DMS79 (cell line): ENCODE results near the gene ZNF497.
A peak's percentile ranks its signal among the peaks of the same experiment; 100 is the strongest.
"Not testable (repeated sequence)": the region's sequence is repeated elsewhere in the genome, so short reads cannot be mapped to it uniquely, and the experiment has no call there.

ENCODE experiments used
- DNase-seq: peaks from one replicate; lab custom pipeline; 2025; lab: John Stamatoyannopoulos, UW

ZNF497 gene

DNA sequence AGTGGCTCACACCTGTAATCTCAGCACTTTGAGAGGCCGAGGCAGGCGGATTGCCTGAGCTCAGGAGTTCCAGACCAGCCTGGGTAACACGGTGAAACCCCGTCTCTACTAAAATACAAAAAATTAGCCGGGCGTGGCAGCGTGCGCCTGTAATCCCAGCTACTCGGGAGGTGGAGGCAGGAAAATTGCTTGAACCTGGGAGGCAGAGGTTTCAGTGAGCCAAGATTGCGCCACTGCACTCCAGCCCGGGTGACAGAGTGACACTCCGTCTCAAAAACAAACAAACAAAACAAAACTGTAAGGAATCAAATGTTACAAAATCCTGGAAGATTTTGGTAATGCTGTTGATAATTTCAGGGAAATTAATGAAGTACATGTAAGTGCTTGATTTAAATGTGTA is 14.5 kb downstream of the ZNF497 start:
- not testable (repeated sequence) for DNase-seq

DNA sequence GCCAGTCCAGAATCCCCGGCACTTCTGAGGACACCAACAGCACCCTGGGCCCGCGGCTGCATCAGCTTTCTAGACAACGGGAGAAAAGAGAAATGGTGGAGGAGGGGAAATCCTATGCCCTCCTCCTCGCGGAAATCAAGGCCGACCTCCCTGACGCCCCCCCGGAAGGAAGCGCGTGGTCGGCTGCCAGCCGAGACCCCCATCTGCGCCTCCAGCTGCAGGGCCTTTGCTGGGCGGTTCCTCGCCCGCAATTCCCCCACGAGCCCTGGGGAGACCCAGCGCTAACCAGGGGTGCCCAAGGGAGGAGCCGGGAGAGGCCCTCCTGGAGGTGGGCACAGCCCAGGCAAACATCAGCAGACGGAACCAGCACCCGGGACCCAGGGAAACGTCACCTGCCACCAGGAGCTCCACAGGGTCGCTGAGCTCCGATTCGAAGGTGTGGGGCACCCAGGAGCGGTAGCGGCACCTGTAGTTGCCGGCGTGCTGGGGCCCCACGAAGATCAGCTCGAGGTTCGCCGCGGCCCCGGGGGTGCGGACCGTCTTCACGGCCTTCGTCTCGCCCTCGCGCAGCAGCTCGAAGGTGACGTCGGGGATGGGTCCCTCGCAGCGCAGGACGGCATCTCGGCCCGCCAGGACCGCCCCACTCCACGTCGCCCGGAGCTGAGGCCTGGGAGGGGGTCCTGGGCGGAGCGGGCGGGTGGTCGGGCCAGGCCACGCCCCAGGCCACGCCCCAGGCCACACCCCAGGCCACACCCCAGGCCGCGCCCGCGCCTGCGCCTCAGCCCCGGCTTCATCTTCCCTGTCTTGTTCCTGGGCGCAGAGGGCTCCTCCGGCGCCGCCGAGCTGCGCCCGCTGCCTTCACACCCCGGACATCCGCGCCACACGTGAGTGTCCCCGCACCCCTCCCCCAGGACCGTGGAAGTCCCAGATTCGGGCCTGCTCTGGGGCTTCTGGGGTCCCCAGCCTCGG is 15.3 kb downstream of the ZNF497 start:
- DNase-seq, result peak; percentile 29

DNA sequence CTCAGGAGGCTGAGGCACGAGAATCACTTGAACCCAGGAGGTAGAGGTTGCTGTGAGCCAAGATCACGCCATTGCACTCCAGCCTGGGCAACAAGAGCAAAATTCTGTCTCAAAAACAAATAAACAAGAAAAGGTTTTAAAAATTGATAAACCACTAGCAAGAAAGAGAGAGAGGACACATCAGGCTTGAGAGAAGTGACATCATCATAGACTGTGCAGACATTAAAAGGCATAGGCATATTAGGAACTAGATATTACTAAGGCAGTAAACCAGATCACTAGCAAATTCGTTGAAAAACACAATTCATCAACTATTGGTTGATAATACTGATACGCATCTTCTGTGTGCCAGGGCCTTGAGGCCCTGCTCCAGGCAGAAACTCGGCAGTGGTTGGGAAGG is 17.0 kb downstream of the ZNF497 start:
- no peak for DNase-seq

DNA sequence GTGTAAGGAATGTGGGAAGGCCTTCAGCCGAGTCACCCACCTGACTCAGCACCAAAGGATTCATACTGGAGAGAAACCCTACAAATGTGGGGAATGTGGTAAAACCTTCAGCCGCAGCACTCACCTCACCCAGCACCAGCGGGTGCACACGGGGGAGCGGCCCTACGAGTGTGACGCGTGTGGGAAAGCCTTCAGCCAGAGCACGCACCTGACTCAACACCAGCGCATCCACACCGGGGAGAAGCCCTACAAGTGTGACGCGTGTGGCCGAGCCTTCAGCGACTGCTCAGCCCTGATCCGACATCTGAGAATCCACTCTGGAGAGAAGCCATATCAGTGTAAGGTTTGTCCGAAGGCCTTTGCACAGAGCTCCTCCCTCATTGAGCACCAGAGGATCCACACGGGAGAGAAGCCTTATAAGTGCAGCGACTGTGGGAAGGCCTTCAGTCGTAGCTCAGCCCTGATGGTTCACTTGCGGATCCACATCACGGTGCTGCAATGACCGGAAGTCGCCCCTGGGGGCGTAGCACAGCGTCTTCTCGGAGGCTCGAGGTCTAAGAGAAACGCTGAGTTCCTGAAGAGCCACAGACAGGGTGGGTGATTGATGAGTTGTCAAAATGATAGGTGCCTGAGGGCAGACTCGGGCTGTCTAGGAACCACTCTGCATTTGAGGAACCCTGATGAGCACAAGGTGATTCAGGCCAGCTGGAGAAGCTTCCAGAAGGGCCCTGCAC is 23.6 kb downstream of the ZNF497 start:
- DNase-seq, result no peak

DNA sequence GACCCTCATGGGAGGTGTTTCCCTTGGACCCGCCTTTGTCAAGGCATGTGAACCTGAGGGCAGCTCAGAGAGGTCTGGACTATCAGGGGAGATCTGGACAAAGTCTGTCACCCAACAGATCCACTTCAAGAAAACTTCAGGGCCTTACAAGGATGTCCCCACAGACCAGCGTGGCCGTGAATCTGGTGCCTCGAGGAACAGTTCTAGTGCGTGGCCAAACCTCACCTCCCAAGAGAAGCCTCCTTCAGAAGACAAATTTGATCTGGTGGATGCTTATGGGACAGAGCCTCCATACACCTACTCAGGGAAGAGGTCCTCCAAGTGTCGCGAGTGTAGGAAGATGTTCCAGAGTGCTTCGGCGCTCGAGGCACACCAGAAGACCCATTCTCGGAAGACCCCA is 24.2 kb downstream of the ZNF497 start:
- DNase-seq, result no peak

DNA sequence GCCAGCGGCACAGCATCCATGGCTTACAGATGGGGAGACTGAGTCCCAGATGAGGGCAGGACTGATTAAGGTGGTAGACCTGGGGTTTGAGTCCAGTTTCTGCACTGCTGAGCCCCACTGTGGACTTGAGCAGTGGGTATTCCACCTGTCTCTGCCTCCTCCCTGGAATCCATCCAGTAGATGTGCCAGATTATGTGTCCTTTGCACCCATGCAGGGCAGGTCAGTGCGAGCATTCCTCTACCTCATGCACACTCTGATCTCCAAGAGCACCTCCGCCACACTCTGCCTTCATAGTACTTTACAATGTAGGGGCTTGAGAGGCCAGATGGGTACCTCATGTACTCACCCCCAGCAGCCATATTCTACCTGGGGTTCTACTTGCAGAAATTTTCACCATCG is 25.7 kb downstream of the ZNF497 start:
- no peak for DNase-seq

DNA sequence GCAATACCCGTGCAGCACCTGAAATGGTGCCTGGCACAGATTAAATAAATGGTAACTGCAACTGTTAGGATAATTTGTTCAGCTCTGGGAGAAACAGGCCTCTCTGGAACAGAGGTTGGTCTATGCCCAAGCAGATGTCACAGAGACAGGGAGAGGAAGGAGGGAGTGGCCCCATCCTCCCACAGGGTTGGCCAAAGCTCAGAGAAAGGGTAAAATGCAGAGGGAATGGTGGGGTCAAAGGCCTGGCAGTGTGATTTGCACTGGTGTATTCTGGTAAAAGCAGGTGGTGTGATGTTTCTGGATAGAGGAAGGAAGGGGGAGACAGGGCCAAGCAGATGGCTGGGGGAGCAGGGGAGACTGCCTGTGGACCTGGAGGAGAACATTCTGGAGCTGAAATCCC is 26.3 kb downstream of the ZNF497 start:
- no peak for DNase-seq

DNA sequence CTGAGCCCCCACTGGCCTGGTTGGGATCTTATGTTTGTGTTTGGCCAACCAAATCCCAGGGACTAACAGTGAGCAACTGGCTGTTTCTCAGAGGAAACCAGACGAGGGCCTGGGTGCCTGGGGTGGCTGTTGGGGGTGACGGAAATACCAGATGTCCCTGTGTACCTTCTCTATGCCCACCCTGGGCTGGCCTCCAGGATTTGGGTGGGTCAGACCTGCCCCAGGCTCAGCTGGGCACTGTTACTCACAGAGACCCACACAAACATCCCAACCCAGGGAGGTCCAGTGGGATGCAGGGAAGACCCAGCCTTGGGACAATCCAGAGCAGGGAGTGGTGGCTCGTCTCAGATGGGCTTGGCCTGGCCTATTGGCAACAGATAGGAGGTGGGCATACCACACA is 26.9 kb downstream of the ZNF497 start:
- DNase-seq, result no peak

DNA sequence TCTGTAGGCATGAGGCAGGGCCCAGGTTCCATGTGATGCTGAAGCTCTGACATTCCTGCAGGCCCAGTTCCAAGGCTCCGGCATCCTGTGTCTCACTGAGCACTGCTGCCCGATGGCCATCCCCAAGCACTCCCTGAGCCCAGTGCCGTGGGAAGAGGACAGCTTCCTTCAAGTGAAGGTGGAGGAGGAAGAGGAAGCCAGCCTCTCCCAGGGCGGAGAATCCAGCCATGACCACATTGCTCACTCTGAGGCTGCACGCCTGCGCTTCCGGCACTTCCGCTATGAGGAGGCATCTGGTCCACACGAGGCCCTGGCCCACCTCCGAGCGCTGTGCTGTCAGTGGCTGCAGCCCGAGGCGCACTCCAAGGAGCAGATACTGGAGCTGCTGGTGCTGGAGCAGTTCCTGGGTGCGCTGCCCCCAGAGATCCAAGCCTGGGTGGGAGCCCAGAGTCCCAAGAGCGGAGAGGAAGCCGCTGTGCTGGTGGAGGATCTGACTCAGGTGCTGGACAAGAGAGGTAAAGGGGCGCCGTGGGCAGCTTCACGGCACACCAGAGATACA is 27.8 kb downstream of the ZNF497 start:
- no peak for DNase-seq

DNA sequence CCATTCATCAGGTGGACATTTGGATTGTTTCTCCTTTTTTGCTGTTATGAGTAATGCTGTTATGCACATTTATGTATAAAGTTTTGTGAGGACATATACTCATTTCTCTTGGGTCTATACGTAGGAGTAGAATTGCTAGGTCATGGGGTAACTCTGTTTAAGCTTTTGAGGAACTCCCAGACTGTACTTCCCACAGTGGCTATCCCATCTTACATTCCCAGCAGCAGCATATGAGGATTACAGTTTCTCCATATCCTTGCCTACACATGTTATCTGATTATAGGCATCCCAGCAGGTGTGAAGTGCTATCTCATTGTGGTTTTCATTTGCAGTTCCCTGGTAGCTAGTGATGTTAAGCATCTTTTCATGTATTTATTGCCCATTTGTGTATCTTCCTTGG is 29.9 kb downstream of the ZNF497 start:
- no peak for DNase-seq

DNA sequence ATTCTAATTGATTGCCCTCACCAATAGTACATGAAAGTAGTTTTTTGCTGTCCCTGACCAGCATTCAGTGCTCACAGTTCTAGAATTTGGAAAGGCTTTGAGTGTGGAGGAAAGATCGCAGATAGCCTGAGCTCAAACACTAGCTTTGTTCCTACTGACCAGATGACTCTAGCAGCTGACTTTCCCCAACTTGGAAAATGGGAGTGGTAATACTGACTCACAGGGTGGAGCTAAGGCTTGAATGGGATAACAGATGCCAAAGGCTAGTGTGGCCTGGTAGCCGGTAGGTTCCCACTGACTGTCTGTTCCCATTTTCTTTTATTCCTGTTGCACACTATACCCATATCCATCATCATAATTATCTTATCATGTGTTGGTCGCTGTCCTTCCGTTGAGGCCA is 32.1 kb downstream of the ZNF497 start:
- no peak for DNase-seq

DNA sequence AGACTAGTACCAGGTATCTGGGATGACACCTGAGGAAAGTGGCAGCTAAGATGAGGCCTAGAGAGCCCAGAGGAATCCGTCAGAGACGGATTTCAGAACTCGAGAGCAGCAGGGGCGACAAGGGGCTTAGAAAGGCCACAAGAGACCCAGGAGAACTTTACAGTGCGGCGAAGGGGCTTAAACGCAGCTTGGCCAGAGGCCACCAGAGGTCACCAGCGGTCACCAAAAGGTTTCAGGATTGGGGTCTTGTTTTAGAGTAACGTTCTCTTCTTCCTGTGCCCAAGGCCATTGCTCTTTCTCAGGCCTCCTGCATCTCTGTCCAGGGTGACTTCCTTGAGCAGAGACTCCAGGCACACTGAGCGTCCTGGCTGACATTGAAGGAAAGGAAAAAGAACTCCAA is 33.6 kb downstream of the ZNF497 start:
- DNase-seq, result no peak

DNA sequence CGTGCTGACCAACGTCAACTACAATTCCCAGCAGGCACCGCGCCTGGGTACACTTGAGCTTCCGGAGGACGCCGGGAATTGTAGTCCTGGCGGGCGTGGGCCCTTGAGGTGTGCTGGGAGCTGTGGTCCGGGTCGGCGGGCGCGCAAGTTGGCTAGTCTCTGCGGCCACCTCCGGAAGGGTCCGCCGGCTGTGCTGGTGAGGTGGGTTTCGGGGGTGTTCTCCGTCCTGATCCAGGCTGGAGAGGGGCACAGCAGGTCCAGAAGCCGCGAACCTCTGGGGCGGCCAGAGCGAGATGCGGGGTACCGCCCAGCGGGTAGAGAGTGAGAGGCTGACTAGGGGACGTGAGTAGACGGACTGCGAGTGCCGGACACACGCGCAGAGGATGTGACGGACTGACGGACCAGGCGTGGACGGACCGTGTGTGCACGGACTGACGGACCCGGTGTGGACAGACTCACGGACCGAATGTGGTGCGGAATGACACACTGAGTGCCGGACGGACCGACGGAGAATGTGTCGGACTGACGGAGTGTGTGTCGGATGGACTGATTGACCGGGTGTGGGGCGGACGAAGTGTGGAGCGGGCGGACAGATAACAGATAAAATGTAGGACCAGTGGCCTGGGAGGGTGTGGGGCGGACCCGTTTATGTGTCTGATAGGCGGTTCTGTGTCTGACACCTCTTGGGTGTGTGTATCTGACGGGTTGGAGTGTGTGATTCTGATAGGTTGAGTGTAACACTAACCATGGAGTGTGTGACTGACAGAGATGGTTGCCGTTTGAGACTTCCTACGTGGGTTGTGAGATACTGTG is 35.4 kb downstream of the ZNF497 start, which contains the start of gene ZSCAN22:
ZSCAN22 (plus strand) TSS at position 81 of the 813 bp plus-strand sequence. CDS start 7,809 bp downstream, outside the sequence.
- DNase-seq, result peak; percentile 90

DNA sequence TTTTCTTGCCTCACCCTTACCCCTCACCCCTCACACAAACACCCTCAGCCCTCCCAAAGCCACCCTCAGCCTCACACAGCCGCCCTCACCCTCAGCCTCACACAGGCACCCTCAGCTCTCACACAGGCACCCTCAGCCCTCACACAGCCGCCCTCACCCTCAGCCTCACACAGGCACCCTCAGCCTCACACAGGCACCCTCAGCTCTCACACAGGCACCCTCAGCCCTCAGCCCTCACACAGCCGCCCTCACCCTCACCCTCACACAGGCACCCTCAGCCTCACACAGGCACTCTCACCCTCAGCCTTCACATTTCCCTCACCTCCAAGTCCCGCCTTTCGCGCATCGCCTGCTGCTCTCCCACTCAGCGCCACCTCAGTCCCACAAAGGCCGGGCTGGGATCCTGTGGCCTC is 36.0 kb downstream of the ZNF497 start:
- DNase-seq, result no peak

DNA sequence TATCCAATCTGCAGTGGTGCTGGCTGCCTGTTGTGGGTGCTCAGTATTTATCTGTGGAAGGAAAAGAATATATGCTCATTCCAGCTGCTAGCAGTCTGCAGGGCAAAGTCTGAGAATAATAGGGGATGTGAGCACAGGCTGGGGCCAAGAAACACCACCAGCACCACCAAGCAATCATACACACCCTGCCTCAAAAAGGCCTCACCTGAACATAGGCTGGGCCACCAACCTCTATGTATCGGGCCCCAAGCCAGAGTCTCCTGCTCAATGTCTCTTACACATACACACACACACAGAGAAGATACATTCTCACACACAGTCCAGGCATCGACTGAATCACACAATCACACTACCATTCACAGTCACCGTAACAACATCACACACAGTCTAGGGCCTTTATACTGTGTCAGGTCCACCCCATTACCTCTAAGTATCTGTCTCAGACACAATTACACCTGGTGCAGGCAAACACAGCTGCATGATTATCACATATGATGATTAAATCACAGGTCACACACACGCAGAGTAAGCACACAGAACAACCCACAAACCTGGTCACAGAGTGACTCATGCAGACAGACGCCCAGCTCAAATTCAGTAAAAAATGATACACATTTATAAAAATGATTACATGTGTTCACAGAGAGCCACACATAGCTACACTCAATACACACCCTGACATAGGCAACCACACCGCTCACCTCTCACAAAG is 37.1 kb downstream of the ZNF497 start:
- no peak for DNase-seq

DNA sequence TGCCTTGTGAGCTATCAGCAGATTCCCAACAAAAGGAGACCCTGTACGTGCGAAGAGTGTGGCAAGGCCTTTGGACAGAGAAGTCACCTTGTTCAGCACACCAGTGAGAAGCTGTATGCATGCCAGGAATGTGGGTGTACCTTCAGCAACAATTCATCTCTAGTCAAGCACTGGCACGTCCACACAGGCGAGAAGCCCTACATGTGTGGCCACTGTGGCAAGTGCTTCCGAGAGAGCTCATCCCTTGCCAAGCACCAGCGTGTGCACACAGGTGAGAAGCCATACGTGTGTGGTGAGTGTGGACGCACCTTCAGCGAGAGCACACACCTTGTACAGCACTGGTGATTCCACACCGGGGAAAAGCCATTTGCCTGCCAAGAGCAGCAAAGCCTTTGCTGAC is 43.3 kb downstream of the ZNF497 start:
- DNase-seq, result no peak

DNA sequence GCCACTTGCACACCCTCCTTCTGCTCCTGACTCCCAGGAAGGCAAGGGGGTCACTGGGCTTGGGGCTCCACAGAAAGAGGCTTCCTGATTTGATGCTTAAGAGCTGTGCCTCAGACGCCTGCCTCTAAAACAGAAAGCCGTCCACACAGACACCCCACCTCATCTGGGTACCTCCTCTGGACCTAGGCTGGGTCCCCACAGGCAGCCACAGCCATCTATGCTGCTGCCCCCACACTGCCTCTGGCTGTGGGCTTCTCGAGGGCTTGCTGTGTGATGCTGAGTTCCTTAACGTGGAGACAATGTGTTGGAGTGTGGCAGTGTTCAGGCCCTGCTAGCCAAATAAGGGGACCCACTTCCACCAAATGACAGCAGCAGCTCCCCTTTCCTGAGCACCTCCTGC is 44.3 kb downstream of the ZNF497 start:
- DNase-seq, result no peak

DNA sequence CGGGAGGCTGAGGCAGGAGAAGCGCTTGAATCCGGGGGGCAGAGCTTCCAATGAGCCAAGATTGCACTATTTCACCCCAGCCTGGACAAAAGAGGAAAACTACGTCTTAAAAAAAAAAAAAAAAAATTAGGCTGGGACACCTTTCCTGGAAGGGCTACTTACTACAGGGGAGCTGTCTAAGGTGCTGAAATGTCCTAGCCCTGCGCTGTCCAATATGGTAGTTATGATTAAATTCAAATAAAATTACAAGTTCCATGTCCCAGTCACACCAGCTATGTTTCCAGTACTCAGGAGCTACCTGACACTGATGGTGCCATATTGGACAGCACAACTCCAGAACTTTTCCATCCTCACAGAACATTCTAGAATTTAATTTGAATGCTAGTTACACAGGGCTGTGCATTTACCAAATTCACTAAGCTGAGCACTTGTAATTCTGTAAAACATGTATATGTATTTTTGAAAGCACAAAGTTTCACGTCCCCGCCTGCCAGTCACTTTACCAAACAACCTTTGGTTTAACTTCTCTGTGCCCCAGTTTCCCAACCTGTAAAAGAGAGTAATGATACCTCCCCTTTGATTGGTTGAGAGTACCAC is 45.0 kb downstream of the ZNF497 start:
- DNase-seq, result no peak

DNA sequence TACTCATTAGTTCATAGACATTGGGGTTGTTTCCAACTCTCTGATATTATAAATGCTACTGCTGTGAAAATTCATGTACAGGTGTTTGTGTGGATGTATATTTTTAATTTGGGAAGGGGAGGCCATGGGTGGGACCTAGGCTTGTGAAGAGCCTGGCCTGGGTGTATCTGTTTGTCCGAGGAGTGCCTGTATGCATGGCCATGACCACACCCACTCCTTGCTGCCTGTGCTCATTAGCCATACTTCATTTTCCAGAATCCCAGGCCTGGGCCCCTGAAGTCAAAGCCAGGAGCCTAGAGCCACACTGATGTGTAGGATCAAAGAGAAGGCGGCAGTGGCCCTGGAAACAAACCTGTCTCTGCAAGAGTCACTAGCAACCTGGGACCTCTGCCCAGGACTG is 47.0 kb downstream of the ZNF497 start:
- DNase-seq, result no peak

DNA sequence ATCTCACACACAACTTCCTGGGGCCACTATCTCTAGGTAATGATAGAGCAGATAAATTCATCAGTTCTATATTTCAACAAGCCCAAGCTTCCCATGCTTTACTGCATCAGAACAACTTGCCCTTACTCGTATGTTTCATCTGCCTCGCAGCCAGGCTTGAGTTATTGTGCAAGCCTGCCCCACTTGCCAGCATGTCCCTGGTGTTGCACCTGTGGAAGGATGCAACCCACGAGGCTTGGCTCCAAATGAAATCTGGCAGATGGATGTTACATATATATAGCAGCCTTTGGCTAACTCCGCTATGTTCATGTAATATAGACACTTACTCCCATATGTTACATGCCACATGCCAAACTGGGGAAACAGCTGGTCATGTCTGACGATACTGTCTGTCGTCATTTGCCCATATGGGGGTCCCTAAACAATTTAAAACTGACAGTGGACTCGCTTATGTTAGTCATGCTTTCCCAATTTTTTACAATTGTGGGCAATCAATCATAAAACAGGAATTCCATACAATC is 51.1 kb downstream of the ZNF497 start:
- no peak for DNase-seq

DNA sequence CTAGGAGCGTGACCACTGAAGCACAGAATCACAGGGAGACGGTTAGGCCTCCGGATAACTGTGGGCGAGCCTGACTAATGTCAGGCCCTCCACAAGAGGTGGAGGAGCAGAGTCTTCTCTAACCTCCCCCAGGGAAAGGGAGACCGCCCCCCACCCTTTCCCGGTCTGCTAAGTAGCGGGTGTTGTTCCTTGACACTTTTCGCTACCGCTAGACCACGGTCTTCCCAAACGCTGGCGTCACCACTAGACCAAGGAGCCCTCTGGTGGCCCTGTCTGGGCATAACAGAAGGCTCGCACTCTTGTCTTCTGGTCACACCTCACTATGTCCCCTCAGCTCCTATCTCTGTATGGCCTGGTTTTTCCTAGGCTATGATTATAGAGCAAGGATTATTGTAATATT is 51.9 kb downstream of the ZNF497 start:
- DNase-seq, result not testable (repeated sequence)
